Duodenal mucosa (tissue), 2 donors: ENCODE measurements around the gene OR13J1.

Experiments used
- H3K27ac ChIP-seq: one replicate; pipeline ENCODE4 v1.7.0; 2013; ENCODE audit warnings: low read depth, low read length
- H3K27me3 ChIP-seq, 2 donors: one replicate each; pipeline ENCODE4 v1.7.0; 2013; ENCODE audit warnings: low read length in 2 of 2, control low read depth in 1 of 2; ENCODE audit not compliant: insufficient read depth in 2 of 2, control insufficient read depth in 1 of 2
- H3K36me3 ChIP-seq, 2 donors: one replicate each; pipeline ENCODE4 v1.7.0; 2013; ENCODE audit warnings: low read length in 2 of 2, control low read depth in 1 of 2; ENCODE audit not compliant: insufficient read depth in 2 of 2, control insufficient read depth in 1 of 2
- H3K4me1 ChIP-seq, 2 donors: one replicate each; pipeline ENCODE4 v1.7.0; 2013; ENCODE audit warnings: low read length in 2 of 2, control low read depth in 1 of 2; ENCODE audit not compliant: insufficient read depth in 2 of 2, control insufficient read depth in 1 of 2
- H3K4me3 ChIP-seq, 2 donors: one replicate each; pipeline ENCODE4 v1.7.0; 2013; ENCODE audit warnings: low read length in 2 of 2, low read depth in 1 of 2
- H3K9ac ChIP-seq, 2 donors: one replicate each; pipeline ENCODE4 v1.7.0; 2013; ENCODE audit warnings: low read length in 2 of 2, low read depth in 1 of 2
- H3K9me3 ChIP-seq, 2 donors: one replicate each; pipeline ENCODE4 v1.7.0; 2013; ENCODE audit warnings: low read length in 2 of 2, control low read depth in 1 of 2; ENCODE audit not compliant: control insufficient read depth in 1 of 2

OR13J1 gene

DNA sequence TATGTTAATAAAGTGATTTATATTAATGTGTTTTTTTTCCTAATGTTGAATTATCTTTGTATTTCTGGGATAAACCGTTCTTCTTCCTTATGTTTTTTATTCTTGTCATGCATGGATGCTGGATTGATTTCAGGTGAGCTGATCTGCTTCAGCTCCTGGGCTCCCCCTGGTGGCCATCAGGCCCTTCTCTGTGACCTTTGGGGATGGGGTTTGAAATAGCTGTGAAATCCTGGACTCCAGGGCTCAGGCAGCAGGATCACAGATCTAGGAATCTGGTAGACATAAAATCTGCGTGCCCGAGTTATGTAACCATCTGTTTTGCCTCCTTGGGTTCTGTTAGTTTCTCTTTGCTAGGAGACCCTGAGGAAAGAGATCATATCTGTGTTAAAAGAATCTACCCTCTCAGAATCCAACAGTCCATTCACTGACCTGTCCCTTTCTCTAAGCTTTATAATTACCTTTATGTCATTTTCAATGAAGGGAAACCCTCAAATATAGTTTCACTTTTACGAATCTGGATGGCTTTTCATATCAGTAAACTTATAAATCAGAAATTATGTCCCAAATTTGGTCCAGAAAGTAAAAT lies 12.2 kb upstream of the OR13J1 start:
- Histone ChIP-seq H3K27me3 (no peaks in the 10 kb centered on the region), H3K36me3 (no peaks in the 10 kb centered on the region), H3K4me1 (no peaks in the 10 kb centered on the region), H3K27ac (no peak overlapping the region), H3K9ac (no peak overlapping the region), H3K9me3 (no peaks in the 10 kb centered on the region), H3K4me3 (no peak overlapping the region)

GRCh38 chr9:35872505-35872904 lies 2.3 kb upstream of the OR13J1 start:
- Histone ChIP-seq H3K4me1 (no peaks in the 10 kb centered on the region), H3K9me3 (peaks cover 0 to 6% of the 10 kb centered on the region in 2 donors), H3K27ac (no peak overlapping the region), H3K4me3 (no peak overlapping the region), H3K27me3 (no peaks in the 10 kb centered on the region), H3K9ac (no peak overlapping the region), H3K36me3 (no peaks in the 10 kb centered on the region)

DNA sequence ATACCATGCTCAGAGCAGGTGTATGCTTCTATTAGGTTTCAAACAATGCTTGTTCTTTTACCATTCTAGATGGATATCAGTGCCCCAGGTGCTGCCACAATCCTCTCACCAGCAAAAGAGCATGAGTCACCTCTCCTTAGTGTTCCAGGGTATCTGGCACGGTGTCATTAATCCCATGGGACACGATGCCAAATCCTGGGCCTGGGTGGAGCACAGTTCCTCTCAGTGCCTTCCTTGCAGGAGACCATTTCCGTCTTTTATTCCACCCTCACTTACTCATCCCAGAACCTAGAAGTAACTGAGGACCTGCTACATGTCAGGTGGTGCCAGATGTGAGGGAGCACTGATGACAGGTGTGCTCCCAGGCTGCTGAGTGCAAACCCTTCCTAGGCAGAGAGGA lies 1.3 kb upstream of the OR13J1 start:
- no peaks in the 10 kb centered on the region for H3K27me3 ChIP-seq
- H3K27ac ChIP-seq = no peak overlapping the region
- H3K9ac ChIP-seq = no peak overlapping the region
- no peaks in the 10 kb centered on the region for H3K36me3 ChIP-seq
- H3K4me1 ChIP-seq = no peaks in the 10 kb centered on the region
- peaks cover 0 to under 1% of the 10 kb centered on the region in 2 donors for H3K9me3 ChIP-seq
- no peak overlapping the region for H3K4me3 ChIP-seq

- Histone ChIP-seq H3K9ac (no peak overlapping the region), H3K27ac (no peak overlapping the region), H3K36me3 (no peaks in the 10 kb centered on the region), H3K27me3 (no peaks in the 10 kb centered on the region), H3K4me3 (no peak overlapping the region), H3K9me3 (no peaks in the 10 kb centered on the region), H3K4me1 (no peaks in the 10 kb centered on the region)
These were observed 482 bp downstream of the OR13J1 start for GRCh38 chr9:35869621-35870216.

GRCh38 chr9:35868933-35869332 lies 1.3 kb downstream of the OR13J1 start:
- no peaks in the 10 kb centered on the region for H3K36me3 ChIP-seq
- peaks cover 0 to under 1% of the 10 kb centered on the region in 2 donors for H3K27me3 ChIP-seq
- H3K4me3 ChIP-seq = no peak overlapping the region
- no peaks in the 10 kb centered on the region for H3K4me1 ChIP-seq
- no peaks in the 10 kb centered on the region for H3K9me3 ChIP-seq
- H3K9ac ChIP-seq = no peak overlapping the region
- no peak overlapping the region for H3K27ac ChIP-seq

DNA sequence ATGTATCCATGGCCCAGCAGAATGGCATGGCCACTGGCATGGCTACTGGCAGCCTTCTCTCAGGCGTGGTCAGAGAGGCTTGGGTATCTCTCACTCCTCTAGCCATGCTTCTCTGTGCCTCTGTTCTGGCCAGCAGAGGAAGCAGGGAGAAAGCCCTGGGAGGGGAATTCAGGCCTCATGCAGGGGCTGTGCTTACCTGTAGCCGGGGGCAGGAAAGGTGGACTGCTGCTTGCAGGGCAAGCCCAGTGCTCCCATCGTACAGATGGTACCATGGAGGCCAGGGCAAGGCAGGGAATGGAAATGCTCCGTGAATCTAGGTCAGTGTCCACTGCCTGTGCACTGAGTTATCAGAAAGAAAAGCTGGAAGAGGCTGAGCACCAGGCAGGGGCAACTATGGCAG lies 2.7 kb downstream of the OR13J1 start:
- Histone ChIP-seq H3K9me3 (no peaks in the 10 kb centered on the region), H3K36me3 (no peaks in the 10 kb centered on the region), H3K27ac (no peak overlapping the region), H3K4me1 (no peaks in the 10 kb centered on the region), H3K27me3 (peaks cover under 1 to 9% of the 10 kb centered on the region in 2 donors), H3K4me3 (no peak overlapping the region), H3K9ac (no peak overlapping the region)

DNA sequence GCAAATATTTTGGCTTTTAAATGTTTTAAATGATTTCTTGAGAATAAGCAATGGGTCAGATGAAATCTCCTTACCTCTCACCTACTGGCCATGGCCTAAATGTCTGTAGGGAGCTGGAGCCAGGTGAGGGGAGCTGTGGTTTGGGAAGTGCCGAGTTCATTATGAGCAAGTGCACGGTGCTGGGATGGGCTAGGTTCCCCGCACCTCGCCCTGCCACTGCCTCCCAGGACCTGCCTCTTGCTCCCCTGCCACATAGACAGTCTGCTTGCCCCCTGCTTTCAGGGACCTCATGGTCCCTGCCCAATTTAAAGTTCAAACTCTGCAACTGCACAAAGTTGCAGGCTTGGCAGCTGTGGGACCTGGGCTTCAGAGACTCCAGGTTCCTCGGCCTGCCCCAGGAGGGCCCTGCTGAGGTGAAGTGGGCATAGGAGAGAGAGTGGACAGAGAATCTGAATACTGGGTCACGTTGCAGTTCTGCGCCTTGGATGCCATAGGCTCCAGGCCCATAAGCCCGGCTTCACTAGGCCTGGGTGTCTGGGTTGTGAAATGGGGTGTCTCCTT lies 5.4 kb downstream of the OR13J1 start:
- no peak overlapping the region for H3K4me3 ChIP-seq
- peaks cover 27 to 28% of the 10 kb centered on the region in 2 donors for H3K27me3 ChIP-seq
- H3K27ac ChIP-seq = no peak overlapping the region
- no peaks in the 10 kb centered on the region for H3K36me3 ChIP-seq
- no peaks in the 10 kb centered on the region for H3K4me1 ChIP-seq
- H3K9me3 ChIP-seq = no peaks in the 10 kb centered on the region
- no peak overlapping the region for H3K9ac ChIP-seq

- H3K9ac ChIP-seq = no peak overlapping the region
- H3K9me3 ChIP-seq = no peaks in the 10 kb centered on the region
- no peak overlapping the region for H3K4me3 ChIP-seq
- H3K27ac ChIP-seq = no peak overlapping the region
- no peaks in the 10 kb centered on the region for H3K36me3 ChIP-seq
- peaks cover 32 to 34% of the 10 kb centered on the region in 2 donors for H3K27me3 ChIP-seq
- no peaks in the 10 kb centered on the region for H3K4me1 ChIP-seq
These were observed 6.6 kb downstream of the OR13J1 start for GRCh38 chr9:35863583-35863982.

DNA sequence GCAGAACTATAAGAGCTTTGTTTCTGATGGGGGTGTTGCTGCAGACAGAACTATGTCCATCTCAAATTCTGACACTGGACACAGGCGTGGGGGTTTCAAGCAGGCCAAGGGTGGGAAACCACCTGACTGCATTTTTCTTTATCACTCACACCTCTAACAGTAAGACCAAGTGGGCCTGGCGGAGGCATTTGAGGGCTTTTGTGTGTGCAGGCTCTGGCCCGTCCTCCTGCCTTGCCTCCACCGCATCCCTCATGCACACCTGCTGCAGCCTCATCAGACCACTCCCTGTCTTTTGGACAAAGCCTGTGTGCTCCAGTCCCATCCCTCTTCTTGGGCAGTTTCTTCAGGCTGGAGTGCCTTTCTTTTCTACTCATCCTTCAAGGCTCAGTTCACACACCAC lies 7.9 kb downstream of the OR13J1 start:
- Histone ChIP-seq H3K9me3 (no peaks in the 10 kb centered on the region), H3K4me3 (no peak overlapping the region), H3K36me3 (no peaks in the 10 kb centered on the region), H3K27me3 (peaks cover 32 to 34% of the 10 kb centered on the region in 2 donors), H3K9ac (no peak overlapping the region), H3K27ac (no peak overlapping the region), H3K4me1 (no peaks in the 10 kb centered on the region)

GRCh38 chr9:35861161-35861897 lies 8.9 kb downstream of the OR13J1 start:
- H3K27me3 ChIP-seq = peaks cover 32 to 34% of the 10 kb centered on the region in 2 donors
- no peak overlapping the region for H3K9ac ChIP-seq
- no peak overlapping the region for H3K4me3 ChIP-seq
- H3K4me1 ChIP-seq = no peaks in the 10 kb centered on the region
- no peak overlapping the region for H3K27ac ChIP-seq
- no peaks in the 10 kb centered on the region for H3K9me3 ChIP-seq
- no peaks in the 10 kb centered on the region for H3K36me3 ChIP-seq
